ENCODE measurements around the gene TSHB. TPM values are rescaled to one million over a fixed set of nuclear protein-coding genes. Genes with fewer than 3 reads are reported as not detected.
"Not testable (repeated sequence)": the region's sequence is repeated elsewhere in the genome, so short reads cannot be mapped to it uniquely, and the experiment has no call there.

Gene TSHB
- total and polyA plus RNA-seq, 4 donors, result not detected

- Histone ChIP-seq H3K9ac (ENCODE audit: insufficient read depth in 1 of 2, low read length in 2 of 2) (no peak overlapping the region), H3K4me3 (no peak overlapping the region), H3K4me1 (ENCODE audit: control insufficient read depth in 5 of 5, insufficient read depth in 5 of 5, low read length in 5 of 5) (no peaks in the 10 kb centered on the region), H3K9me3 (ENCODE audit: control insufficient read depth in 4 of 4, insufficient read depth in 3 of 4, low read length in 3 of 4) (peaks cover 0 to 8% (median 0%) of the 10 kb centered on the region in 4 donors), H3K27ac (ENCODE audit: low read depth in 1 of 2, low read length in 1 of 2) (no peak overlapping the region), H3K27me3 (ENCODE audit: control insufficient read depth in 3 of 3, insufficient read depth in 3 of 3, low read length in 2 of 3) (no peaks in the 10 kb centered on the region), H3K36me3 (ENCODE audit: control insufficient read depth in 4 of 4, insufficient read depth in 4 of 4, low read length in 4 of 4) (no peaks in the 10 kb centered on the region)
- ATAC-seq (ENCODE audit: insufficient read depth, low FRiP score), result no peak
- TF ChIP-seq, protein P1, sequence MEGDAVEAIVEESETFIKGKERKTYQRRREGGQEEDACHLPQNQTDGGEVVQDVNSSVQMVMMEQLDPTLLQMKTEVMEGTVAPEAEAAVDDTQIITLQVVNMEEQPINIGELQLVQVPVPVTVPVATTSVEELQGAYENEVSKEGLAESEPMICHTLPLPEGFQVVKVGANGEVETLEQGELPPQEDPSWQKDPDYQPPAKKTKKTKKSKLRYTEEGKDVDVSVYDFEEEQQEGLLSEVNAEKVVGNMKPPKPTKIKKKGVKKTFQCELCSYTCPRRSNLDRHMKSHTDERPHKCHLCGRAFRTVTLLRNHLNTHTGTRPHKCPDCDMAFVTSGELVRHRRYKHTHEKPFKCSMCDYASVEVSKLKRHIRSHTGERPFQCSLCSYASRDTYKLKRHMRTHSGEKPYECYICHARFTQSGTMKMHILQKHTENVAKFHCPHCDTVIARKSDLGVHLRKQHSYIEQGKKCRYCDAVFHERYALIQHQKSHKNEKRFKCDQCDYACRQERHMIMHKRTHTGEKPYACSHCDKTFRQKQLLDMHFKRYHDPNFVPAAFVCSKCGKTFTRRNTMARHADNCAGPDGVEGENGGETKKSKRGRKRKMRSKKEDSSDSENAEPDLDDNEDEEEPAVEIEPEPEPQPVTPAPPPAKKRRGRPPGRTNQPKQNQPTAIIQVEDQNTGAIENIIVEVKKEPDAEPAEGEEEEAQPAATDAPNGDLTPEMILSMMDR (IDR thresholded peaks at IDR 0.05; ENCODE audit: control extremely low read depth, extremely low read depth), result no peak
- no peak for DNase-seq
- WGBS, 2 donors, result 78 to 91% methylated on average over 1 of the region's 1 CpG
These were observed 17.2 kb upstream of the TSHB start for GRCh38 chr1:115012434-115012833.

DNA sequence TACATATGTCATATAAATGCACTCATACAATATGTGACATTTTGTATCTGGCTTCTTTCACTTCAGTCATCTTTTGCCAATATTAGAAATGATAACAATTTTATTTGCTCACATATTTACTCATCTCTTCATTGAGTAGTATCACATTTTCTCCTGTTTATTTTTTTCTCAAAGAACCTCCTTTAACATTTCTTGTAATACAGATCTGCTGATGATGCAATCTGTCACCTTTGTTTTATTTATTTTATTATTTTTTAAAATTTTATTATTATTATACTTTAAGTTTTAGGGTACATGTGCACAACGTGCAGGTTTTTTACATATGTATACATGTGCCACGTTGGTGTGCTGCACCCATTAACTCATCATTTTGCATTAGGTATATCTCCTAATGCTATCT is 15.8 kb upstream of the TSHB start:
- no peaks in the 10 kb centered on the region for H3K36me3 ChIP-seq (ENCODE audit: control insufficient read depth in 4 of 4, insufficient read depth in 4 of 4, low read length in 4 of 4)
- TF ChIP-seq, protein P1 (IDR thresholded peaks at IDR 0.05; ENCODE audit: control extremely low read depth, extremely low read depth), result no peak
- H3K9me3 ChIP-seq (ENCODE audit: control insufficient read depth in 4 of 4, insufficient read depth in 3 of 4, low read length in 3 of 4), result peaks cover 0 to 4% (median 0%) of the 10 kb centered on the region in 4 donors
- 81 to 89% methylated on average over 2 of the region's 2 CpGs for WGBS, 2 donors
- H3K4me3 ChIP-seq, result no peak overlapping the region
- DNase-seq, result no peak
- no peak overlapping the region for H3K27ac ChIP-seq (ENCODE audit: low read depth in 1 of 2, low read length in 1 of 2)
- H3K4me1 ChIP-seq (ENCODE audit: control insufficient read depth in 5 of 5, insufficient read depth in 5 of 5, low read length in 5 of 5), result no peaks in the 10 kb centered on the region
- no peak overlapping the region for H3K9ac ChIP-seq (ENCODE audit: insufficient read depth in 1 of 2, low read length in 2 of 2)
- no peak for ATAC-seq (ENCODE audit: insufficient read depth, low FRiP score)
- no peaks in the 10 kb centered on the region for H3K27me3 ChIP-seq (ENCODE audit: control insufficient read depth in 3 of 3, insufficient read depth in 3 of 3, low read length in 2 of 3)

DNA sequence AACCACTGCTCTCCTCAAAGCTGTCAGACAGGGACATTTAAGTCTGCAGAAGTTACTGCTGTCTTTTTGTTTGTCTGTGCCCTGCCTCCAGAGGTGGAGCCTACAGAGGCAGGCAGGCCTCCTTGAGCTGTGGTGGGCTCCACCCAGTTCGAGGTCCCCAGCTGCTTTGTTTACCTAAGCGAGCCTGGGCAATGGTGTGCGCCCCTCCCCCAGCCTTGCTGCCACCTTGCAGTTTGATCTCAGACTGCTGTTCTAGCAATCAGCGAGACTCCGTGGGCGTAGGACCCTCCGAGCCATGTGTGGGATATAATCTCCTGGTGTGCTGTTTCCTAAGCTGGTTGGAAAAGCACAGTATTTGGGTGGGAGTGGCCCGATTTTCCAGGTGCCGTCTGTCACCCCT is 10.1 kb upstream of the TSHB start:
- not testable (repeated sequence) for H3K27ac ChIP-seq (ENCODE audit: low read depth in 1 of 2, low read length in 1 of 2); ATAC-seq (ENCODE audit: insufficient read depth, low FRiP score); H3K27me3 ChIP-seq (ENCODE audit: control insufficient read depth in 3 of 3, insufficient read depth in 3 of 3, low read length in 2 of 3); H3K36me3 ChIP-seq (ENCODE audit: control insufficient read depth in 4 of 4, insufficient read depth in 4 of 4, low read length in 4 of 4); H3K9ac ChIP-seq (ENCODE audit: insufficient read depth in 1 of 2, low read length in 2 of 2); H3K9me3 ChIP-seq (ENCODE audit: control insufficient read depth in 4 of 4, insufficient read depth in 3 of 4, low read length in 3 of 4); H3K4me3 ChIP-seq; DNase-seq; H3K4me1 ChIP-seq (ENCODE audit: control insufficient read depth in 5 of 5, insufficient read depth in 5 of 5, low read length in 5 of 5)
- WGBS, 2 donors, result 87 to 92% methylated on average over 9 of the region's 9 CpGs

- ATAC-seq (ENCODE audit: insufficient read depth, low FRiP score) (no peak), DNase-seq (no peak)
- Histone ChIP-seq H3K4me1 (ENCODE audit: control insufficient read depth in 5 of 5, insufficient read depth in 5 of 5, low read length in 5 of 5) (no peaks in the 10 kb centered on the region), H3K9ac (ENCODE audit: insufficient read depth in 1 of 2, low read length in 2 of 2) (no peak overlapping the region), H3K4me3 (no peak overlapping the region), H3K27ac (ENCODE audit: low read depth in 1 of 2, low read length in 1 of 2) (no peak overlapping the region), H3K36me3 (ENCODE audit: control insufficient read depth in 4 of 4, insufficient read depth in 4 of 4, low read length in 4 of 4) (no peaks in the 10 kb centered on the region), H3K27me3 (ENCODE audit: control insufficient read depth in 3 of 3, insufficient read depth in 3 of 3, low read length in 2 of 3) (no peaks in the 10 kb centered on the region), H3K9me3 (ENCODE audit: control insufficient read depth in 4 of 4, insufficient read depth in 3 of 4, low read length in 3 of 4) (peaks cover 0 to 5% (median 0%) of the 10 kb centered on the region in 4 donors)
- TF ChIP-seq, protein P1 (IDR thresholded peaks at IDR 0.05; ENCODE audit: control extremely low read depth, extremely low read depth), result no peak
- 50 to 67% methylated on average over 1 of the region's 1 CpG for WGBS, 2 donors
These were observed 8.5 kb upstream of the TSHB start for GRCh38 chr1:115021145-115021544.

All from lung (tissue), 12 donors.